Keratinocyte (primary cell): ENCODE data around the gene AFF2.

Experiments used
- EZH2 ChIP-seq: IDR thresholded peaks from one replicate; pipeline ENCODE4 v1.6.1; 2012; ENCODE audit warnings: inconsistent platforms, mild to moderate bottlenecking, low read length, moderate library complexity
- TF ChIP-seq, protein P1 (sequence below), 3 experiments: IDR thresholded peaks in 1 of 3; conservative IDR thresholded peaks in 1 of 3; optimal IDR thresholded peaks in 1 of 3; 2 replicates in 2 of 3; 3 replicates in 1 of 3; pipeline versions ENCODE3 to v1.5.1; 2011; ENCODE audit warnings: low read length in 3 of 3, mild to moderate bottlenecking in 3 of 3, moderate library complexity in 2 of 3, control low read depth in 1 of 3, inconsistent platforms in 1 of 3; ENCODE audit not compliant: insufficient read depth in 2 of 3; ENCODE audit errors: extremely low read depth in 1 of 3

DNA sequence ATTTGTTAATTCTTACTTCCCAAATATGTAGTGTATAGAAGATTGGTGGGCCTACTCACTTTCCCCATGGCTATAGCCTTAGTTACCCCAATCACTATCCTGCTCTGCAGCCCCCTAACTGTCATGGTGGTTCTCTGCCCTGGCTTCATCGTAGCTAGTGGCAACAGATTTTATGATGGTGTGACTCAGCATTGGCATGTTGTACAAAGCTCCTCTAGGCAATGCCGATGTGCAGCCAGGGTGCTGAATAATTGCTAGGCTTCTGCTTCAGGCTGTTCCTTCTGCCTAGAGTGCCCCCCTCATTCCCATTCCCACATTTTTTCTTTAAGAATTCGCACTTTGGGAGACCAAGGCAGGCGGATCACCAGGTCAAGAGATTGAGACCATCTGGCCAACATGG, 35.2 kb downstream of the AFF2 start:
- TF ChIP-seq, protein P1, sequence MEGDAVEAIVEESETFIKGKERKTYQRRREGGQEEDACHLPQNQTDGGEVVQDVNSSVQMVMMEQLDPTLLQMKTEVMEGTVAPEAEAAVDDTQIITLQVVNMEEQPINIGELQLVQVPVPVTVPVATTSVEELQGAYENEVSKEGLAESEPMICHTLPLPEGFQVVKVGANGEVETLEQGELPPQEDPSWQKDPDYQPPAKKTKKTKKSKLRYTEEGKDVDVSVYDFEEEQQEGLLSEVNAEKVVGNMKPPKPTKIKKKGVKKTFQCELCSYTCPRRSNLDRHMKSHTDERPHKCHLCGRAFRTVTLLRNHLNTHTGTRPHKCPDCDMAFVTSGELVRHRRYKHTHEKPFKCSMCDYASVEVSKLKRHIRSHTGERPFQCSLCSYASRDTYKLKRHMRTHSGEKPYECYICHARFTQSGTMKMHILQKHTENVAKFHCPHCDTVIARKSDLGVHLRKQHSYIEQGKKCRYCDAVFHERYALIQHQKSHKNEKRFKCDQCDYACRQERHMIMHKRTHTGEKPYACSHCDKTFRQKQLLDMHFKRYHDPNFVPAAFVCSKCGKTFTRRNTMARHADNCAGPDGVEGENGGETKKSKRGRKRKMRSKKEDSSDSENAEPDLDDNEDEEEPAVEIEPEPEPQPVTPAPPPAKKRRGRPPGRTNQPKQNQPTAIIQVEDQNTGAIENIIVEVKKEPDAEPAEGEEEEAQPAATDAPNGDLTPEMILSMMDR (optimal IDR thresholded peaks at IDR 0.05 in 1 of 3, IDR thresholded peaks at IDR 0.05 in 1 of 3, conservative IDR thresholded peaks at IDR 0.05 in 1 of 3; ENCODE audit: extremely low read depth in 1 of 3, insufficient read depth in 2 of 3, low read length in 3 of 3) = no peak
- TF ChIP-seq EZH2 = no peak
